Uterus (tissue), 2 donors: ENCODE results near the gene TGFBR1.

ENCODE experiments used
- POLR2A ChIP-seq, 2 donors: fragments of 450-650 bp; IDR thresholded peaks; one replicate each; pipeline ENCODE4 v1.6.1; 2016; ENCODE audit warnings: antibody characterized with exemption in 2 of 2, mild to moderate bottlenecking in 1 of 2, moderate library complexity in 1 of 2
- TF ChIP-seq, protein P1 (sequence below), 4 experiments: fragments of 200-600 bp in 2 of 4; fragments of 450-650 bp in 2 of 4; sonication (generic) in 2 of 4; IDR thresholded peaks; one replicate each; pipeline ENCODE4 v1.5.1; 2016 to 2019; ENCODE audit warnings: antibody characterized with exemption in 4 of 4, mild to moderate bottlenecking in 2 of 4, moderate library complexity in 1 of 4

DNA sequence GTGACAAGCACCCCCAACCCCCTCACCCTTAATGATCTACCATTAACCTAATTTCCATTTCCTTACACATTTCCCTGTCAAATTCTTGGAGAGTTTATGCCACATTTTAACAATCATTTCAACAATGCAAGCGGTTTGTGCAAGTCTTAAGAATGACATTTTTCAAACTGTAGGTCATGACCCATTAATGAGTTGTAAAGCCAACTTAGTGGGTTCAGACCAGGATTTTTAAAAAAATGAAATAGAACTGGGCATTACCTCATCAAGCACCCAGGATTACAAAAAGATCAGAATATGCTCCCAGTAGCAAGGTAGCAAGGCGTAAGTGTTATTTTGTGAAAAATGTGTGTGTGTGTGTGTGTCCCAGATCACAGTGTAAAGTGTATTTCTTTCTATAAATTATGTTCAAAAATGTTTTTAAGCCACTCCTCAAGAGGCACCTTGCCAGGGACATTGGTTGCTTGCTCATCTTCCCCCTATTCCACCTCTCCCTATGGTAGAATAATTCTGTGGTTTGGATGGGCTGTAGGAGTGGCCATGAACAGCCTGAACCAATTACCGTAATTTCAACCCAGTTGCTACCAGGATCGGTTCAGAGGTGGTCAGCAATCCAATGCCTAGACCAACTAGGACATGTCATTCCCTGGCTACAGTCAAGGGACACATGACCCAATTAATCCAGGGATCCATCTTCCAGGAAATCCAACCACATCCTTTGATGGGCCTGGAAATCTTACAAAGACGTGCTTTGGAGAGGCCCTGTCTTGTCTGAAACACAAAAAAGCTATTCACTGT is 14.4 kb upstream of the TGFBR1 start:
- TF ChIP-seq, protein P1, sequence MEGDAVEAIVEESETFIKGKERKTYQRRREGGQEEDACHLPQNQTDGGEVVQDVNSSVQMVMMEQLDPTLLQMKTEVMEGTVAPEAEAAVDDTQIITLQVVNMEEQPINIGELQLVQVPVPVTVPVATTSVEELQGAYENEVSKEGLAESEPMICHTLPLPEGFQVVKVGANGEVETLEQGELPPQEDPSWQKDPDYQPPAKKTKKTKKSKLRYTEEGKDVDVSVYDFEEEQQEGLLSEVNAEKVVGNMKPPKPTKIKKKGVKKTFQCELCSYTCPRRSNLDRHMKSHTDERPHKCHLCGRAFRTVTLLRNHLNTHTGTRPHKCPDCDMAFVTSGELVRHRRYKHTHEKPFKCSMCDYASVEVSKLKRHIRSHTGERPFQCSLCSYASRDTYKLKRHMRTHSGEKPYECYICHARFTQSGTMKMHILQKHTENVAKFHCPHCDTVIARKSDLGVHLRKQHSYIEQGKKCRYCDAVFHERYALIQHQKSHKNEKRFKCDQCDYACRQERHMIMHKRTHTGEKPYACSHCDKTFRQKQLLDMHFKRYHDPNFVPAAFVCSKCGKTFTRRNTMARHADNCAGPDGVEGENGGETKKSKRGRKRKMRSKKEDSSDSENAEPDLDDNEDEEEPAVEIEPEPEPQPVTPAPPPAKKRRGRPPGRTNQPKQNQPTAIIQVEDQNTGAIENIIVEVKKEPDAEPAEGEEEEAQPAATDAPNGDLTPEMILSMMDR (IDR thresholded peaks at IDR 0.05), result no peak
- no peak for TF ChIP-seq POLR2A (IDR thresholded peaks at IDR 0.05)
